ENCODE measurements around the gene S100A2.

GRCh38 chr1:153541641-153542590 lies 23.7 kb downstream of the S100A2 start:
- TF ChIP-seq CTCF (IDR thresholded peaks at IDR 0.05) (no peak), POLR2A (IDR thresholded peaks at IDR 0.05) (no peak)

All from esophagus squamous epithelium (tissue), 4 donors.